ENCODE data around the gene IQSEC1.
A peak's percentile ranks its signal among the peaks of the same experiment; 100 is the strongest.

The IQSEC1 gene

GRCh38 chr3:12868039-12869034, 204.9 kb downstream of the IQSEC1 start:
- H2BK12ac ChIP-seq (ENCODE audit: low read length): peak overlapping the region; percentile 22

GRCh38 chr3:12866836-12867235, 206.4 kb downstream of the IQSEC1 start:
- no peak overlapping the region for H3K23ac ChIP-seq (ENCODE audit: low read depth, low read length, poor library complexity)

More at GRCh38 chr3:12868039-12869034, 204.9 kb downstream of the IQSEC1 start:
- Histone ChIP-seq H3K14ac (ENCODE audit: low read length) (peak overlapping the region; percentile 56), H4K8ac (ENCODE audit: low read depth, low read length) (no peak overlapping the region), H2BK120ac (ENCODE audit: low read depth, low read length) (no peak overlapping the region), H3K9ac (ENCODE audit: low read depth, low read length, poor library complexity) (peak overlapping the region; percentile 77), H3K9me3 (replicated peaks in 1 of 2; ENCODE audit: control insufficient read depth in 2 of 2, insufficient read depth in 1 of 2, low read depth in 1 of 2, low read length in 2 of 2) (peaks cover 6 to 9% of the 10 kb centered on the region in 2 donors), H2BK5ac (ENCODE audit: low read length) (peak overlapping the region; percentile 53), H3K4me3 (ENCODE audit: low read length in 2 of 2) (peak overlapping the region; percentile 48 to 84), H4K91ac (ENCODE audit: low read depth, low read length, poor library complexity) (no peak overlapping the region), H3K23ac (ENCODE audit: low read depth, low read length, poor library complexity) (peak overlapping the region; percentile 65), H2AK5ac (ENCODE audit: low read depth, low read length) (peak overlapping the region; percentile 81), H2AFZ (ENCODE audit: low read length) (peak overlapping the region; percentile 95), H3K79me1 (ENCODE audit: low read depth, low read length) (peaks cover under 1% of the 10 kb centered on the region), H3K4me1 (ENCODE audit: control insufficient read depth in 2 of 2, insufficient read depth in 1 of 2, low read depth in 1 of 2, low read length in 2 of 2) (peaks cover 9 to 11% of the 10 kb centered on the region in 2 donors), H3K4me2 (ENCODE audit: insufficient read depth, low read length, poor library complexity, severe bottlenecking) (peak overlapping the region; percentile 89), H3K27ac (replicated peaks; ENCODE audit: low read length) (no peak overlapping the region), H3K4ac (ENCODE audit: low read length) (peak overlapping the region; percentile 89), H3K27me3 (ENCODE audit: control insufficient read depth in 3 of 3, insufficient read depth in 3 of 3, low read depth in 1 of 3, low read length in 3 of 3) (peaks cover 0 to 23% (median 0%) of the 10 kb centered on the region in 3 experiments), H3K18ac (ENCODE audit: low read length) (peak overlapping the region; percentile 99), H2BK15ac (ENCODE audit: low read length) (peak overlapping the region; percentile 37), H3K36me3 (replicated peaks in 1 of 2; ENCODE audit: control insufficient read depth in 2 of 2, insufficient read depth in 2 of 2, low read length in 2 of 2) (no peaks in the 10 kb centered on the region)
- WGBS, 2 donors (ENCODE audit: extremely low coverage in 2 of 2, insufficient read length in 2 of 2, insufficient replicate concordance in 1 of 2): no CpG with 5 or more reads among the region's 45 CpGs
- peak; percentile 82 for DNase-seq (ENCODE audit: low spot score)

GRCh38 chr3:12865271-12865670, 208.0 kb downstream of the IQSEC1 start:
- Histone ChIP-seq H2BK15ac (ENCODE audit: low read length) (no peak overlapping the region), H2AK5ac (ENCODE audit: low read depth, low read length) (no peak overlapping the region), H4K8ac (ENCODE audit: low read depth, low read length) (no peak overlapping the region), H2BK12ac (ENCODE audit: low read length) (no peak overlapping the region), H3K4me3 (ENCODE audit: low read length in 2 of 2) (peak overlapping the region in 1 of 2 donors; percentile 53), H2BK5ac (ENCODE audit: low read length) (no peak overlapping the region), H3K79me1 (ENCODE audit: low read depth, low read length) (no peaks in the 10 kb centered on the region), H4K91ac (ENCODE audit: low read depth, low read length, poor library complexity) (no peak overlapping the region), H3K23ac (ENCODE audit: low read depth, low read length, poor library complexity) (no peak overlapping the region), H2AFZ (ENCODE audit: low read length) (no peak overlapping the region), H2BK120ac (ENCODE audit: low read depth, low read length) (no peak overlapping the region), H3K4ac (ENCODE audit: low read length) (no peak overlapping the region), H3K27ac (replicated peaks; ENCODE audit: low read length) (no peak overlapping the region), H3K4me1 (ENCODE audit: control insufficient read depth in 2 of 2, insufficient read depth in 1 of 2, low read depth in 1 of 2, low read length in 2 of 2) (peaks cover 9 to 11% of the 10 kb centered on the region in 2 donors), H3K36me3 (replicated peaks in 1 of 2; ENCODE audit: control insufficient read depth in 2 of 2, insufficient read depth in 2 of 2, low read length in 2 of 2) (no peaks in the 10 kb centered on the region), H3K18ac (ENCODE audit: low read length) (no peak overlapping the region), H3K9ac (ENCODE audit: low read depth, low read length, poor library complexity) (no peak overlapping the region), H3K9me3 (replicated peaks in 1 of 2; ENCODE audit: control insufficient read depth in 2 of 2, insufficient read depth in 1 of 2, low read depth in 1 of 2, low read length in 2 of 2) (peaks cover 7 to 9% of the 10 kb centered on the region in 2 donors), H3K27me3 (ENCODE audit: control insufficient read depth in 3 of 3, insufficient read depth in 3 of 3, low read depth in 1 of 3, low read length in 3 of 3) (peaks cover 0 to 20% (median 2%) of the 10 kb centered on the region in 3 experiments), H3K14ac (ENCODE audit: low read length) (no peak overlapping the region), H3K4me2 (ENCODE audit: insufficient read depth, low read length, poor library complexity, severe bottlenecking) (no peak overlapping the region)
- DNase-seq (ENCODE audit: low spot score): no peak
- WGBS, 2 donors (ENCODE audit: extremely low coverage in 2 of 2, insufficient read length in 2 of 2, insufficient replicate concordance in 1 of 2): no CpG with 5 or more reads among the region's 4 CpGs

More at GRCh38 chr3:12866836-12867235, 206.4 kb downstream of the IQSEC1 start:
- no peak for DNase-seq (ENCODE audit: low spot score)
- Histone ChIP-seq H3K36me3 (replicated peaks in 1 of 2; ENCODE audit: control insufficient read depth in 2 of 2, insufficient read depth in 2 of 2, low read length in 2 of 2) (no peaks in the 10 kb centered on the region), H3K79me1 (ENCODE audit: low read depth, low read length) (no peaks in the 10 kb centered on the region), H3K4me1 (ENCODE audit: control insufficient read depth in 2 of 2, insufficient read depth in 1 of 2, low read depth in 1 of 2, low read length in 2 of 2) (peaks cover 9 to 11% of the 10 kb centered on the region in 2 donors), H4K91ac (ENCODE audit: low read depth, low read length, poor library complexity) (no peak overlapping the region), H3K4me3 (ENCODE audit: low read length in 2 of 2) (no peak overlapping the region), H3K4ac (ENCODE audit: low read length) (no peak overlapping the region), H3K14ac (ENCODE audit: low read length) (no peak overlapping the region), H3K27ac (replicated peaks; ENCODE audit: low read length) (no peak overlapping the region), H3K27me3 (ENCODE audit: control insufficient read depth in 3 of 3, insufficient read depth in 3 of 3, low read depth in 1 of 3, low read length in 3 of 3) (peaks cover 0 to 21% (median under 1%) of the 10 kb centered on the region in 3 experiments), H2AFZ (ENCODE audit: low read length) (no peak overlapping the region), H3K18ac (ENCODE audit: low read length) (no peak overlapping the region), H2AK5ac (ENCODE audit: low read depth, low read length) (peak overlapping the region; percentile 74), H3K9ac (ENCODE audit: low read depth, low read length, poor library complexity) (no peak overlapping the region), H3K9me3 (replicated peaks in 1 of 2; ENCODE audit: control insufficient read depth in 2 of 2, insufficient read depth in 1 of 2, low read depth in 1 of 2, low read length in 2 of 2) (peaks cover 7 to 9% of the 10 kb centered on the region in 2 donors), H2BK120ac (ENCODE audit: low read depth, low read length) (no peak overlapping the region), H3K4me2 (ENCODE audit: insufficient read depth, low read length, poor library complexity, severe bottlenecking) (no peak overlapping the region), H2BK5ac (ENCODE audit: low read length) (no peak overlapping the region), H2BK15ac (ENCODE audit: low read length) (no peak overlapping the region), H4K8ac (ENCODE audit: low read depth, low read length) (no peak overlapping the region), H2BK12ac (ENCODE audit: low read length) (no peak overlapping the region)
- no CpG with 5 or more reads among the region's 6 CpGs for WGBS, 2 donors (ENCODE audit: extremely low coverage in 2 of 2, insufficient read length in 2 of 2, insufficient replicate concordance in 1 of 2)

GRCh38 chr3:12862387-12862786, 210.8 kb downstream of the IQSEC1 start:
- Histone ChIP-seq H3K27me3 (ENCODE audit: control insufficient read depth in 3 of 3, insufficient read depth in 3 of 3, low read depth in 1 of 3, low read length in 3 of 3) (peaks cover 0 to 41% (median 2%) of the 10 kb centered on the region in 3 experiments), H3K18ac (ENCODE audit: low read length) (no peak overlapping the region), H2BK5ac (ENCODE audit: low read length) (no peak overlapping the region), H3K27ac (replicated peaks; ENCODE audit: low read length) (no peak overlapping the region), H3K4me2 (ENCODE audit: insufficient read depth, low read length, poor library complexity, severe bottlenecking) (no peak overlapping the region), H3K9ac (ENCODE audit: low read depth, low read length, poor library complexity) (no peak overlapping the region), H3K4ac (ENCODE audit: low read length) (no peak overlapping the region), H3K79me1 (ENCODE audit: low read depth, low read length) (no peaks in the 10 kb centered on the region), H2AFZ (ENCODE audit: low read length) (no peak overlapping the region), H2AK5ac (ENCODE audit: low read depth, low read length) (no peak overlapping the region), H2BK15ac (ENCODE audit: low read length) (no peak overlapping the region), H3K36me3 (replicated peaks in 1 of 2; ENCODE audit: control insufficient read depth in 2 of 2, insufficient read depth in 2 of 2, low read length in 2 of 2) (no peaks in the 10 kb centered on the region), H3K9me3 (replicated peaks in 1 of 2; ENCODE audit: control insufficient read depth in 2 of 2, insufficient read depth in 1 of 2, low read depth in 1 of 2, low read length in 2 of 2) (peaks cover 7 to 9% of the 10 kb centered on the region in 2 donors), H2BK12ac (ENCODE audit: low read length) (no peak overlapping the region), H2BK120ac (ENCODE audit: low read depth, low read length) (no peak overlapping the region), H3K4me1 (ENCODE audit: control insufficient read depth in 2 of 2, insufficient read depth in 1 of 2, low read depth in 1 of 2, low read length in 2 of 2) (no peaks in the 10 kb centered on the region), H4K91ac (ENCODE audit: low read depth, low read length, poor library complexity) (no peak overlapping the region), H3K4me3 (ENCODE audit: low read length in 2 of 2) (no peak overlapping the region), H4K8ac (ENCODE audit: low read depth, low read length) (no peak overlapping the region), H3K14ac (ENCODE audit: low read length) (no peak overlapping the region), H3K23ac (ENCODE audit: low read depth, low read length, poor library complexity) (no peak overlapping the region)
- no CpG with 5 or more reads among the region's 8 CpGs for WGBS, 2 donors (ENCODE audit: extremely low coverage in 2 of 2, insufficient read length in 2 of 2, insufficient replicate concordance in 1 of 2)
- DNase-seq (ENCODE audit: low spot score): no peak
